GM12878 (cell line): ENCODE data around the gene NRAS. TPM values are rescaled to one million over a fixed set of nuclear protein-coding genes. Genes with fewer than 3 reads are reported as not detected.

Experiments
- ATF2 ChIP-seq: IDR thresholded peaks from 2 replicates; pipeline ENCODE4 v1.6.1; 2012; ENCODE audit warnings: low read length, inconsistent platforms
- ATF7 ChIP-seq: fragments of 450-650 bp; IDR thresholded peaks from 2 replicates; pipeline ENCODE4 v1.6.1; 2016; ENCODE audit warnings: low read depth, mild to moderate bottlenecking
- CEBPB ChIP-seq, 2 experiments: fragments of 150-350 bp in 1 of 2; IDR thresholded peaks; 2 replicates each; pipeline ENCODE4 v1.6.1; 2012 to 2014; ENCODE audit warnings: low read depth in 2 of 2, low read length in 2 of 2, borderline replicate concordance in 1 of 2, inconsistent platforms in 1 of 2
- CREM ChIP-seq: IDR thresholded peaks from 2 replicates; pipeline ENCODE4 v1.6.1; 2014; ENCODE audit warnings: antibody characterized with exemption, low read depth
- IKZF1 ChIP-seq: fragments of 450-650 bp; conservative IDR thresholded peaks from 2 replicates; pipeline ENCODE4 v1.6.1; 2017; ENCODE audit warnings: antibody characterized with exemption, mild to moderate bottlenecking
- MYC ChIP-seq: IDR thresholded peaks from 2 replicates; pipeline ENCODE4 v1.6.1; 2011; ENCODE audit warnings: mild to moderate bottlenecking, low read length, moderate library complexity, inconsistent platforms; ENCODE audit not compliant: insufficient read depth, insufficient replicate concordance, insufficient read length, severe bottlenecking
- PAX8 ChIP-seq: fragments of 450-650 bp; IDR thresholded peaks from 2 replicates; pipeline ENCODE4 v1.6.1; 2017; ENCODE audit warnings: mild to moderate bottlenecking, moderate library complexity
- POLR2AphosphoS2 ChIP-seq: IDR thresholded peaks from 2 replicates; pipeline ENCODE4 v1.6.1; 2011; ENCODE audit warnings: low read depth, mild to moderate bottlenecking, low read length, improper control_type of control experiment, moderate library complexity
- POU2F2 ChIP-seq: IDR thresholded peaks from 3 replicates; pipeline ENCODE4 v1.6.1; 2011; ENCODE audit warnings: low read depth, mild to moderate bottlenecking, low read length, borderline replicate concordance
- SMAD1 ChIP-seq: fragments of 450-650 bp; IDR thresholded peaks from 2 replicates; pipeline ENCODE4 v1.6.1; 2018; ENCODE audit warnings: mild to moderate bottlenecking, low read depth; ENCODE audit not compliant: partially characterized antibody
- SMARCA5 ChIP-seq: fragments of 450-650 bp; IDR thresholded peaks from 2 replicates; pipeline ENCODE4 v1.6.1; 2017; ENCODE audit warnings: mild to moderate bottlenecking
- SMC3 ChIP-seq: IDR thresholded peaks from 2 replicates; pipeline ENCODE4 v1.6.1; 2011; ENCODE audit warnings: low read length, improper control_type of control experiment, borderline replicate concordance
- STAT1 ChIP-seq: fragments of 450-650 bp; conservative IDR thresholded peaks from 2 replicates; pipeline ENCODE4 v1.6.1; 2014; ENCODE audit warnings: antibody characterized with exemption, mild to moderate bottlenecking
- SUZ12 ChIP-seq: fragments of 200-600 bp; sonication (generic); IDR thresholded peaks from one replicate; pipeline ENCODE4 v1.6.1; 2018; ENCODE audit warnings: antibody characterized with exemption, mild to moderate bottlenecking; ENCODE audit not compliant: unreplicated experiment
- ZNF207 ChIP-seq: fragments of 450-650 bp; IDR thresholded peaks from 2 replicates; pipeline ENCODE4 v1.6.1; 2014; ENCODE audit warnings: antibody characterized with exemption, mild to moderate bottlenecking, borderline replicate concordance
- ZNF622 ChIP-seq: fragments of 450-650 bp; IDR thresholded peaks from 2 replicates; pipeline ENCODE4 v1.6.1; 2017; ENCODE audit warnings: mild to moderate bottlenecking, inconsistent platforms
- polyA plus RNA-seq, 11 experiments: library from polyadenylated mRNA; depleted of rRNA in 4 of 11; unstranded in 6 of 11; stranded (reverse) in 5 of 11; fragments of >200 nt; fragmentation: Nextera tagmentation in 4 of 11; fragmentation: Illumina TruSeq in 1 of 11; extraction: Ambion mirVana in 4 of 11; extraction: Trizol in 1 of 11; gene quantifications; 1 replicate in 1 of 11; 2 replicates in 10 of 11; pipeline versions ENCODE4 v1.2.1 to v1.2.3, GENCODE V29; 2011 to 2016; ENCODE audit warnings: inconsistent platforms in 2 of 11, missing spikeins in 2 of 11, low read depth in 1 of 11
- total RNA-seq, 4 experiments: library from RNA; depleted of rRNA in 3 of 4; stranded (reverse); fragments of >200 nt in 3 of 4; fragmentation: Illumina TruSeq in 1 of 4; extraction: Trizol in 1 of 4; gene quantifications; 2 replicates each; pipeline versions ENCODE4 v1.2.1 to v1.2.3, GENCODE V29; 2013 to 2021
- TF ChIP-seq, protein P1 (sequence below): fragments of 450-650 bp; IDR thresholded peaks from 2 replicates; pipeline ENCODE4 v1.6.1; 2016; ENCODE audit warnings: mild to moderate bottlenecking, moderate library complexity, borderline replicate concordance
- TF ChIP-seq, protein P2 (sequence below): IDR thresholded peaks from 2 replicates; pipeline ENCODE4 v1.6.1; 2012; ENCODE audit warnings: low read depth, low read length, improper control_type of control experiment
- TF ChIP-seq, protein P3 (sequence below): IDR thresholded peaks from 2 replicates; pipeline ENCODE4 v1.6.1; 2011; ENCODE audit warnings: low read depth, low read length, improper control_type of control experiment, borderline replicate concordance
- TF ChIP-seq, protein P4 (sequence below): fragments of 450-650 bp; conservative IDR thresholded peaks from 2 replicates; pipeline ENCODE4 v1.6.1; 2017; ENCODE audit warnings: mild to moderate bottlenecking, moderate library complexity

NRAS gene
- total and polyA plus RNA-seq, 10 of the 15 experiments (the other 5 are each of a cell fraction or from before 2014, with no cell fraction given): 31.7 to 73.2 (median 66.2) TPM

GRCh38 chr1:114716304-114717170 lies at the start of gene NRAS (continued):
- TF ChIP-seq, protein P1, sequence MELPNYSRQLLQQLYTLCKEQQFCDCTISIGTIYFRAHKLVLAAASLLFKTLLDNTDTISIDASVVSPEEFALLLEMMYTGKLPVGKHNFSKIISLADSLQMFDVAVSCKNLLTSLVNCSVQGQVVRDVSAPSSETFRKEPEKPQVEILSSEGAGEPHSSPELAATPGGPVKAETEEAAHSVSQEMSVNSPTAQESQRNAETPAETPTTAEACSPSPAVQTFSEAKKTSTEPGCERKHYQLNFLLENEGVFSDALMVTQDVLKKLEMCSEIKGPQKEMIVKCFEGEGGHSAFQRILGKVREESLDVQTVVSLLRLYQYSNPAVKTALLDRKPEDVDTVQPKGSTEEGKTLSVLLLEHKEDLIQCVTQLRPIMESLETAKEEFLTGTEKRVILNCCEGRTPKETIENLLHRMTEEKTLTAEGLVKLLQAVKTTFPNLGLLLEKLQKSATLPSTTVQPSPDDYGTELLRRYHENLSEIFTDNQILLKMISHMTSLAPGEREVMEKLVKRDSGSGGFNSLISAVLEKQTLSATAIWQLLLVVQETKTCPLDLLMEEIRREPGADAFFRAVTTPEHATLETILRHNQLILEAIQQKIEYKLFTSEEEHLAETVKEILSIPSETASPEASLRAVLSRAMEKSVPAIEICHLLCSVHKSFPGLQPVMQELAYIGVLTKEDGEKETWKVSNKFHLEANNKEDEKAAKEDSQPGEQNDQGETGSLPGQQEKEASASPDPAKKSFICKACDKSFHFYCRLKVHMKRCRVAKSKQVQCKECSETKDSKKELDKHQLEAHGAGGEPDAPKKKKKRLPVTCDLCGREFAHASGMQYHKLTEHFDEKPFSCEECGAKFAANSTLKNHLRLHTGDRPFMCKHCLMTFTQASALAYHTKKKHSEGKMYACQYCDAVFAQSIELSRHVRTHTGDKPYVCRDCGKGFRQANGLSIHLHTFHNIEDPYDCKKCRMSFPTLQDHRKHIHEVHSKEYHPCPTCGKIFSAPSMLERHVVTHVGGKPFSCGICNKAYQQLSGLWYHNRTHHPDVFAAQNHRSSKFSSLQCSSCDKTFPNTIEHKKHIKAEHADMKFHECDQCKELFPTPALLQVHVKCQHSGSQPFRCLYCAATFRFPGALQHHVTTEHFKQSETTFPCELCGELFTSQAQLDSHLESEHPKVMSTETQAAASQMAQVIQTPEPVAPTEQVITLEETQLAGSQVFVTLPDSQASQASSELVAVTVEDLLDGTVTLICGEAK: peak; percentile 97
- TF ChIP-seq SMAD1: no peak
- peak; percentile 99 for TF ChIP-seq CREM
- TF ChIP-seq, protein P2, sequence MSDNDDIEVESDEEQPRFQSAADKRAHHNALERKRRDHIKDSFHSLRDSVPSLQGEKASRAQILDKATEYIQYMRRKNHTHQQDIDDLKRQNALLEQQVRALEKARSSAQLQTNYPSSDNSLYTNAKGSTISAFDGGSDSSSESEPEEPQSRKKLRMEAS: peak; percentile 98
- TF ChIP-seq SMARCA5: peak; percentile 92
- peak; percentile 66; the same call in 2 of the 3 replicates for TF ChIP-seq POU2F2
- TF ChIP-seq ATF2: peak; percentile 72
- TF ChIP-seq IKZF1: peak; percentile 75
- peak; percentile 94 for TF ChIP-seq POLR2AphosphoS2
- TF ChIP-seq ATF7: peak; percentile 52; the same call in 1 of the 2 replicates
- TF ChIP-seq, protein P3, sequence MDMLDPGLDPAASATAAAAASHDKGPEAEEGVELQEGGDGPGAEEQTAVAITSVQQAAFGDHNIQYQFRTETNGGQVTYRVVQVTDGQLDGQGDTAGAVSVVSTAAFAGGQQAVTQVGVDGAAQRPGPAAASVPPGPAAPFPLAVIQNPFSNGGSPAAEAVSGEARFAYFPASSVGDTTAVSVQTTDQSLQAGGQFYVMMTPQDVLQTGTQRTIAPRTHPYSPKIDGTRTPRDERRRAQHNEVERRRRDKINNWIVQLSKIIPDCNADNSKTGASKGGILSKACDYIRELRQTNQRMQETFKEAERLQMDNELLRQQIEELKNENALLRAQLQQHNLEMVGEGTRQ: peak; percentile 93
- peak; percentile 17; the same call in 1 of the 2 replicates for TF ChIP-seq SMC3
- 0 out of 2 replicates have a peak, but pooled peaks have one; percentile 46 for TF ChIP-seq PAX8
- peak; percentile 88; the same call in 1 of the 2 replicates for TF ChIP-seq ZNF207
- TF ChIP-seq ZNF622: no peak
- TF ChIP-seq, protein P4, sequence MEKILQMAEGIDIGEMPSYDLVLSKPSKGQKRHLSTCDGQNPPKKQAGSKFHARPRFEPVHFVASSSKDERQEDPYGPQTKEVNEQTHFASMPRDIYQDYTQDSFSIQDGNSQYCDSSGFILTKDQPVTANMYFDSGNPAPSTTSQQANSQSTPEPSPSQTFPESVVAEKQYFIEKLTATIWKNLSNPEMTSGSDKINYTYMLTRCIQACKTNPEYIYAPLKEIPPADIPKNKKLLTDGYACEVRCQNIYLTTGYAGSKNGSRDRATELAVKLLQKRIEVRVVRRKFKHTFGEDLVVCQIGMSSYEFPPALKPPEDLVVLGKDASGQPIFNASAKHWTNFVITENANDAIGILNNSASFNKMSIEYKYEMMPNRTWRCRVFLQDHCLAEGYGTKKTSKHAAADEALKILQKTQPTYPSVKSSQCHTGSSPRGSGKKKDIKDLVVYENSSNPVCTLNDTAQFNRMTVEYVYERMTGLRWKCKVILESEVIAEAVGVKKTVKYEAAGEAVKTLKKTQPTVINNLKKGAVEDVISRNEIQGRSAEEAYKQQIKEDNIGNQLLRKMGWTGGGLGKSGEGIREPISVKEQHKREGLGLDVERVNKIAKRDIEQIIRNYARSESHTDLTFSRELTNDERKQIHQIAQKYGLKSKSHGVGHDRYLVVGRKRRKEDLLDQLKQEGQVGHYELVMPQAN: peak; percentile 84; the same call in 1 of the 2 replicates
- TF ChIP-seq SUZ12: no peak
- peak; percentile 78; the same call in 1 of the 2 replicates for TF ChIP-seq STAT1
- peak; percentile 93 for TF ChIP-seq MYC
- no peak for TF ChIP-seq CEBPB (IDR thresholded peaks at IDR 0.05; ENCODE audit: borderline replicate concordance in 1 of 2, low read depth in 2 of 2, low read length in 2 of 2)
